NT2/D1 (cell line): Measurements from ENCODE around the gene EVI2B.

Experiments
- SUZ12 ChIP-seq: IDR thresholded peaks from 2 replicates; pipeline ENCODE4 v1.6.1; 2011; ENCODE audit not compliant: insufficient read length, insufficient read depth; ENCODE audit errors: extremely low read depth
- YY1 ChIP-seq: IDR thresholded peaks from 2 replicates; pipeline ENCODE4 v1.6.1; 2011; ENCODE audit not compliant: insufficient read length, insufficient read depth

- TF ChIP-seq YY1: no peak
- no peak for TF ChIP-seq SUZ12
Measured at GRCh38 chr17:31279401-31279800, 34.5 kb downstream of the EVI2B start.
